ENCODE measurements around the gene KIAA0513.

- TF ChIP-seq EZH2phosphoT487 (IDR thresholded peaks at IDR 0.05; ENCODE audit: insufficient read depth, low read depth) (no peak), EZH2 (IDR thresholded peaks at IDR 0.05; ENCODE audit: insufficient read depth, poor library complexity, severe bottlenecking) (no peak)
Measured at GRCh38 chr16:85072947-85073346, 45.4 kb downstream of the KIAA0513 start.

Measured in GM23248 (cell line).